Activated T-cell treated with anti-CD3 and anti-CD28 coated beads for 4 hours (primary cell): ENCODE results near the gene RPS2.
"Not testable (repeated sequence)": the region's sequence is repeated elsewhere in the genome, so short reads cannot be mapped to it uniquely, and the experiment has no call there.

Experiments
- DNase-seq: peaks from one replicate; pipeline ENCODE4 v3.0.0-alpha.2; 2020

The RPS2 gene

DNA sequence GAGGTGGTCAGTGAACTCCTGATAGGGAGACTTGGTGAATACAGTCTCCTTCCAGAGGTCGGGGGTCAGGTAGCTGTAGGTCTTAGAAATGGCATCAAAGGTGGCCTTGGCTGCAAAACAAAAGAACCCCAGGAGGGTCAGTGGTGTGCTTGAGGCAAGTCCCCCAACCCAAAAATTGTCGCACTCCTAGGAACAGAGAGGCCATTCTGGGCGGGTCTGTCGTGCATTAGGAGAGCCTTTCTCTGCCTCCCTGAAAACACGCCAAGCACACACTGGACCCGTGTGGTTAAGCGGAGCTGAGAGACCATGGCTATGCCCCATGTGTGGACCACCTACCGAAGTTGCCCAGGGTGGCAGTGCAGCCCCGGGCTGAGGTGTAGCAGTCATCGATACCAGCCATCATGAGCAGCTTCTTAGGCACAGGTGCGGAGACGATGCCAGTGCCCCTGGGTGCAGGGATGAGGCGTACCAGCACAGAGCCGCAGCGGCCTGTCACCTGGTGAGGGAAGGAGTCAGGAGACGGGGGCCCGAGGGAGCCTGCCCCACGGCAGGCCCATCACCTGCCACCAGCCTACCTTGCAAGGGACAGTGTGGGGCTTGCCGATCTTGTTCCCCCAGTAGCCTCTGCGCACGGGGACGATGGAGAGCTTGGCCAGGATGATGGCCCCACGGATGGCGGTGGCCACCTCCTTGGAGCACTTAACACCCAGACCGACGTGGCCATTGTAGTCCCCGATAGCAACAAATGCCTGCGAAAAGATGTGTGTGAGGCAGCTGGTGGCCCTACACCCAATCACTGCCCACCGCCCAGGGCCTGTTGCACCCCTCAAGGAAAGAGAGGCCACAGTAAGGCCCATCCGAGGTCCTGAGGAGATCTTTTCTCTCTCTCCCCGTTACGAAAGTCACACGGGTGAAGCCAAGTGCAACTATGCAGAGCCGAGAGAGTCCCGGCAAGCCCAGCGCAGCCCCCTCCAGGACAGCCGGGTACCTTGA lies 2.2 kb downstream of the RPS2 start:
- not testable (repeated sequence) for DNase-seq

DNA sequence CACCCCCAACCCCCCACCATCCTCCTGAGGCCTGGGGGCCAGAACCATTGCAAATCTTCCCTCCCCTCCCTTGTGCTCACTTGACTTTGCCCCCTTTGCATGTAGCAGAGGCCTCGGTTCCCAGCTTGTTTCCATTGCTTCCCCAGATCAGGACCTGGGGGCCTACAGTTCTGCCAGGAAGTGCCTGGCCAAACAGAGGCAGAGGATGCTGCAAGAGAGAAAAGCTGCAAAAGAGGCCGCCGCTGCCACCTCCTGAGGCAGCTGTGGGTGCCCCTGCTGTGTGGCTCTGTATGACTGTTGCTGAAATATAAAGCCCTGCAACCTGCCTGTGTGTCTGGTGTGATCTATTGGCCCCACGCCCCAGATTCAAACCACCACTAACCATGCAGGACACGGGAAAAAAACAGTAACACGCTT lies 3.0 kb downstream of the RPS2 start:
- DNase-seq = no peak

DNA sequence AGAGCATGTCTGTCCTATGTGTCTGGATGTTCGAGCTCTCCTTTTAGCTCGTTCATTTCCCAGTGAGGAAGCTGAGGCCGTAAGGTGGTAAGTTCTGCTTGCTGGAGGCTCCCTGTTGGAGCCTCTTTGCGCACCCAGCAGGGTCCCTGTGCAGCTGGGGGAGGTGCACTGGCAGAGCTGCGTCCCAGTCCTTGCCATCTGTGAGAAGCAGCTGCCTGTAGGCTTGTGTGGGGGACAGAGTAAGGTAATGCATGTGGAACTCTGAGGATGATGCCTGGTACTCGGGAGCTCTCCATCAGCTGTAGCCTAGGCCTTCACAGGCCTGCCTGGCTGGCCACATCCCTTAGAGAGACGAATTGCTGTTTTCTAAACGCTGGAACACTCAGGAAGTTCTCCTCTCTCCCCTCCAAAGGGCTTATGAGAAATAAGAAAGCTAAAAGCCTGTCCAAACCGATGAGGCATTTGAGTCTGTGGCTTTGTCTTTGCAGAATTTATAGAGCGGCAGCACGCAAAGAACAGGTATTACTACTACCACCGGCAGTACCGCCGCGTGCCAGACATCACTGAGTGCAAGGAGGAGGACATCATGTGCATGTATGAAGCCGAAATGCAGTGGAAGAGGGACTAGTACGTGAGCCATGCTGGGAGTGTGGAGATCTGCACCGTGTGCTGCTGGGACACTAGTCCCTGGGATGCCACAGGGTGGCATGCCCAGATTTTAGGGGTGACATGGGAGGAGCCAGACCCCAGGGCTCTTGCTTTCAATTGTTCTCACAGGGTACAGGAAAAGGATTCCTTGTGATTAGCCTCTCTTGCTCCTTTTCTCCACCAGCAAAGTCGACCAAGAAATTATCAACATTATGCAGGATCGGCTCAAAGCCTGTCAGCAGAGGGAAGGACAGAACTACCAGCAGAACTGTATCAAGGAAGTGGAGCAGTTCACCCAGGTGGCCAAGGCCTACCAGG lies 3.7 kb downstream of the RPS2 start:
- DNase-seq = no peak

DNA sequence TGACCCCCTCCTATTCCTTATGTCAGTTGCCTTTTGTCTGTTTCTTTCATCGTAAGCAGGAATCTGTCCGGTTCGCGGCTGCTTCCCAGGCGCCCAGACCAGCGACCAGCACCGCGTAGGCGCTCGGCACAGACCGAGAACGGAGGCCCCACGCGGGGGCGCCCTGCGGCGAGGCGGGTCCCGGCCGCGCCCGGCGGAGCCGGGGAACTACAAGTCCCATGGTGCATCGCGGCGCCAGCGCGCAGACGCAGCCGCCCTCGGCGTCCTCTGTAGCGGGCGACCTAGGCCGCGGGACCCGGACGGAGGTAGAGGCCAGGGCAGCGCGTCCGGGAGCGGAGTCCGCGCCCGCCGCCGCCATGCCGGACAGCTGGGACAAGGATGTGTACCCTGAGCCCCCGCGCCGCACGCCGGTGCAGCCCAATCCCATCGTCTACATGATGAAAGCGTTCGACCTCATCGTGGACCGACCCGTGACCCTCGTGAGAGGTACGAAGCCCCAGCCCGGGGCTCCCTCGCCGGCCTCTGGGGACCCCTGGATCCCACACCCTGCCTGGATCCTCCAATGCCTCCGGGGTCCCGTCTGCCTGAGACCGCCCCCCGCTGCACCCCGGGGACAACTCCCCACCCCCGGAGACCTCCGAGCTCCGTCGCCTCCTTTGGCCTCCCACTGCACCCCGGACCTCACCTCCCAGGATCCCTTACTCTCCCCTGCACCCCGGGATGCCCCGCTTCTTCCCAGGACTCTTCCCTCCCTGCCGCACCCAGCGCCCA lies 5.2 kb downstream of the RPS2 start, which contains the start of gene NDUFB10:
Gene NDUFB10 (plus strand): TSS at position 270 of the 771 bp plus-strand sequence. CDS start 87 bp downstream, at position 357.
- peak; percentile 86 for DNase-seq

DNA sequence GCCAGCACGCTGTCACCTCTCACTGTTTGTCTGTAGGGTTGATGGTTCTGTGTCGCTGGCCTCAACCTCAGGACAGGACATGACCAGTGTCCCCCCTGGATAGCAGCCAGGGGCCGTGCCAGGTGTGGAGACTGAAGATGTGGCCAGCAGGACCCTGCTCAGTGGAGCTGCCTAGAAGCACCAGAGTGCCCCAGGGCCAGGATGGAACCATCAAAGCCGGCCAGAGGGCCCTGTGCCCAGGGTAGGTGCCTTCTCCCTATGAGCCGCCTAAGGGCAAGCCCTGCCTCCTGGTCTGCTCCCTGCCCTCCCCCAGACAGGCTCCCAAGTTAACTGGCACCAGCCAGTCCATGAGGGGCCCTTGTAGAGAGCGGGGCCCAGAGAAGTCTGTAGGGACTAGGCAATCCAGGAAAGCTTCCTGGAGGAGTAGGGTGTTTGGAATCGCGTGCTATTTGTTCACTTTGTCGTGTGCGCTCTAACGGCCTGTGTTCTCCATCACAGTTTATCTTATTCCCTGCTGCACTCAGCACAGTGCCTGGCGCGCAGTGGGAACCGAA lies 5.8 kb downstream of the RPS2 start:
- no peak for DNase-seq

DNA sequence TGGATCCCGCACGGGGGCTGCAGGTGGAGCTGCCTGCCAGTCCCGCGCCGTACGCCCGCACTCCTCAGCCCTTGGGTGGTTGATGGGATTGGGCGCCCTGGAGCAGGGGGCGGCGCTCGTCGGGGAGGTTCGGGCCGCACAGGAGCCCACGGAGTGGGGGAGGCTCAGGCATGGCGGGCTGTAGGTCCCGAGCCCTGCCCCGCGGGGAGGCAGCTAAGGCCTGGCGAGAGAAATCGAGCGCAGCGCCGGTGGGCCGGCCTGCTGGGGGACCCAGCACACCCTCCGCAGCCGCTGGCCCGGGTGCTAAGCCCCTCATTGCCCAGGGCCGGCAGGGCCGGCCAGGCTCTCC lies 6.5 kb downstream of the RPS2 start:
- not testable (repeated sequence) for DNase-seq

DNA sequence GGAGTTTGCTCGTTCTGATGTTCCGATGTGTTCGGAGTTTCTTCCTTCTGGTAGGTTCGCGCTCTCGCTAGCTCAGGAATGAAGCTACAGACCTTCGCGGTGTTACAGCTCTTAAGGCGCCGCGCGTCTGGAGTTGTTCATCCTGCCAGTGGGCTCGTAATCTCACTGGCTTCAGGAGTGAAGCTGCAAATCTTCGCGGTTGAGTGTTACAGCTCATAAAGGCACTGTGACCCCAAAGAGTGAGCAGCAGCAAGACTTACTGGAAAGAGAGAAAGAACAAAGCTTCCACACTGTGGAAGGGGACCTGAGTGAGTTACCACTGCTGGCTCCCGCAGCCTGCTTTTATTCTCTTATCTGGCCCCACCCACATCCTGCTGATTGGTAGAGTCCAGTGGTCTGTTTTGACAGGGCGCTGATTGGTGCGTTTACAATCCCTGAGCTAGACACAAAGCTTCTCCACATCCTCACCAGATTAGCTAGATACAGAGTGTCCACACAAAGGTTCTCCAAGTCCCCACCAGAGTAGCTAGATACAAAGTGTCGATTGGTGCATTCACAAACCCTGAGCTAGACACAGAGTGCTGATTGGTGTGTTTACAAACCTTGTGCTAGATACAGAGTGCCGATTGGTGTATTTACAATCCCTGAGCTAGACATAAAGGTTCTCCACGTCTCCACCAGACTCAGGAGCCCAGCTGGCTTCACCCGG lies 7.0 kb downstream of the RPS2 start:
- not testable (repeated sequence) for DNase-seq

DNA sequence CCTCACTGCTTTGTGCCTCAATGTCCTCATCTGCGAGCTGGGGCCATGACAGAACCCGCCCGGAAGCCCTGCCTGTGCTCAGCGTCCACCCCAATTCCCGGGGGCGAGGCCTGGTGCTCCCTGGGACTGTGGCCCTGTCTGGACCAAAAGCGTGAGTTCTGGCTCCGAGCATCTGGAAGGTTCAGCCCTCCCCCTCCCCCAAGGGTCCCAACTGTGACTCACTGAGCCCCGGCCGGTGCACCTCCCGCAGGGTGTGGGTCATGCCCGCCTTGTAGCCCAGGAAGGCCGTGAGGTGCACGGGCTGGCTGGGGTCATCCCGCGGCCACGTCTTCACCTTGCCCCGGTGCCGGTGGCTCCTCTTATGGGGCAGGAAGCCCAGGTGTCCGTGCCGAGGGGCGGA lies 10.9 kb downstream of the RPS2 start:
- no peak for DNase-seq

DNA sequence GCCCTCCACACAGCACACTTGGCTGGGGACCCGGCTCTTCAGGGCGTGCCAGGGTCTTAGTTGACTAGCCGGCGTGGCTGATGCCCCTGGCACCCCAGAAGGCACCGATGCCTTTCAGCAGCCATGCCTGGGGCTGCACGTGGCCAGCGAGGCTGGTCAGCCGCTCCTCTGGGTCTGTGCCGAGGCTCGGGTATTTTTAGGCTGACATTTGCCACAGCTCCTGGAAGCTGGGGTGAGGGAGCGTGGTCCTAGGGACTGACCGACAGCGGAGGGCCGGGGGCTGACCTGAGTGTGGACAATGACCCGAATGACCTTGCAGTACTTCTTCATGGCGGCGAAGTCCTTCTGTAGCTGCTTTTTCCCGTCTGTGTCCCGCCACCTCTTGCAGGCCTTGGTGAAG lies 14.1 kb downstream of the RPS2 start:
- no peak for DNase-seq

DNA sequence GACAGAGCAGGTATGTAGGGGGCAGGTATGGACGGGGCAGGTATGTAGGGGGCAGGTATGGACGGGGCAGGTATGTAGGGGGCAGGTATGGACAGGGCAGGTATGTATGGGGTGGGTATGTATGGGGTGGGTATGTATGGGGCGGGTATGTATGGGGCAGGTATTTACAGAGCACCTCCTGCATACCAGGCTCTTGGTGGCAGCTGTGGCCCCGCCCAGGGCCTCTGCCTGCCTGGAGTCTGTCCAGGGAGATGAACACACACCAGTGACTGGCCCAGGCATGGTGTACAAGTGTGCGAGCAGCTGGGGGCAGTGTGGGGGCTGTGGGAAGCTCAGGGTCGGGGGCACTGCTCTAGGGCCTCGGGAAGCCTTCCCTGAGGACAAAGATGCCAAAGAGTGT lies 14.6 kb downstream of the RPS2 start:
- DNase-seq = no peak

DNA sequence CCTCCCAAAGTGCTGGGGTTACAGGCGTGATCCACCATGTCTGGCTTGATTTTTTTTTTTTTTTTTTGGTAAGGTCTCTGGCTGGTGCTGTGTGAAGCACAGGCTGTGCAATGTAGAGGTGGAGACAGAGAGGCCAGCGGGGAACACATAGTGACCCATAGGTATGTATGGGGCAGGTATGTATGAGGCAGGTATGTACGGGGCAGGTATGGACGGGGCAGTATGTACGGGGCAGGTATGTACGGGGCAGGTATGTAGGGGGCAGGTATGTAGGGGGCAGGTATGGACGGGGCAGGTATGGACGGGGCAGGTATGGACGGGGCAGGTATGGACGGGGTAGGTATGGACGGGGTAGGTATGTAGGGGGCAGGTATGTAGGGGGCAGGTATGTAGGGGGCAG lies 15.1 kb downstream of the RPS2 start:
- DNase-seq = no peak

DNA sequence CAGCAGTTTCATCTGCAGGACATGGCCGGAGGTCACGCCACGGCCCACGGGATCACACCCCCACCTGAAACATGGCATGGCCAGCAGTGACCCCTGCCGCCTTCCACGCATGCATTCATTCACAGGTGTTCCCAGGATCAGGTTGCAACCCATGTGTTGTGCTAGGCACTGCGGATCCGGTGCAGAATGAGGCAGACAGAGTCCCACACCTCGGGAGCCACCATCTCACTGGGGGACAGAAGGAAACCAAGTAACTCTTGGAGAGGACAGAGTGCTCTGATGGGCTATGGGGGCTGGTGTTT lies 17.3 kb downstream of the RPS2 start:
- DNase-seq = no peak

DNA sequence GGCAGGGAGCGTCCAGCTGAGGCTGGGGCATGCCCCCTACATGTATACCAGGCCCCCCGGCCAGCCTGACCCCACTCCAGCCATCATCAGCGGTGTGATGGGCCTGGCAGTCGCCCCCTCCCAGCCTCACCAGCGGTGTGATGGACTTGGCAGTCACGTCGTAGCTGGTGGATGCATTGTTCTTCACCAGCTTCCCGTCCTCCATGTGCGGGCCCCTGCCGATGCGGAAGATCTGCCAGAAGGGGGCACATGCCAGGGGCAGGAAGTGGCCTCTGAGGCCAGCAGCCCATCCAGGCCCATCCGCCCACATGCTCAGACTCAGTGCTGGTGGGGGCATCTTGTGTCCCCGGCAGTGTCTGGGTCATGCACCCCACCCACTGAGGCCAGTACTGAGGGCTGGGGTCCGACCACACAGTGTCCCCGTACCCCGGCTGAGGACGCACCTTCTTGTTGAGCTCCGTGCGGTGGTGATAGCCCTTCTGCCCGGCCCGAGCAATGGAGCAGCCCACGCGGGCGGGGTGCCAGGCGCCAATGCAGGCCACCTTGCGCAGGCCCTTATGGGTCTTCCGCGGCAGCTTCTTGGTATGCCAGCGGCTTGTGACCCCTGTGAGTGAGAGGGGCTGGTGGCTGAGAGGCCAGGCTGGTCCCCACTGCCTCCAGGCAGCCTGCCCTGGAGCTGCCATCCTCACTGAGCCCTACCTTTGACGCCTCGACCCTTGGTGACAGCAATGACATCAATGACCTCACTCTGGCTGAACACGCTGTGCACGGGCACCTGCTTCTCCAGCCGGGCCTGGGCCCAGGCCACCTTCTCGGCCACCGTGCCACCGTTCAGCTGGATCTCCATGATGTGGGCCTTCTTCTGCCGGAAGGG lies 17.9 kb downstream of the RPS2 start:
- no peak for DNase-seq

DNA sequence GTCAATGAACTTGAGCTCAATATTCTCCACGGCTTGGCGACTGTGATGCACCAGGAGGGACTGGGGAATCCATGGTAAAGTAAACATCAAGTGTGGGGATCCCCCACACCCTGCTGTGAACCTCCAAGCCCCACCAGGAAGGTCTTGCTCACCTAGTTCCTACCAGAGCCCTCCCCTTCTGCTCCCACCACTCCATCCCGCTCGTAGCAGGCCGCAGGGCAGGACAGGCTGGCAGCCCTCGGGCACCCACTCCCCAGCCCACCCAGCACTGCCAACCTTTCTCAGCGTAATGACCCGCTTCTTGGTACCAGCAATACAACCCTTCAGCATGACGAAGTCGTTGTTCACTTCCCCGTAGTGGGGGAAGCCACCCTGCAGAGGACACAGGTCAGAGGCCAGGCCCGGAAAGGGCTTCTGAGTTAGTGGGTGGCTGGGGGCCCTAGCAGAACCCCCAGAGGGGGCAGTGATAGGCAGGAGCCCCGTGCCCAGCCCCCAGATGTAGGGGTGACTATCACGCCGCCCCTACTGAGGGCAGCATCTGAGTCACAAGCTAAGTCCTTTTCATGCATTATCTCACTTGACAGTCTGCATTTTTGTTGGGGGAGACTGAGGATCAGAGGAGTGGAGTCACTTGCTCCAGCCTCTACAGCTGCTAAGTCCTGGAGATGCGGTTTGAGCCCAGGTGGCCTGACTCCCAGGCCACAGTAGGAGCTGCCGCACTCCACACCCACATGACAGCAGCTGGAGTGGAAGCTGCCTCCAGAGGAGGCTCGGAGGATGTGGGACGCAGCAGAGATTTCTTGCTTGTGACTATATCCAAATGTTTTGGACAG lies 18.9 kb downstream of the RPS2 start:
- no peak for DNase-seq

DNA sequence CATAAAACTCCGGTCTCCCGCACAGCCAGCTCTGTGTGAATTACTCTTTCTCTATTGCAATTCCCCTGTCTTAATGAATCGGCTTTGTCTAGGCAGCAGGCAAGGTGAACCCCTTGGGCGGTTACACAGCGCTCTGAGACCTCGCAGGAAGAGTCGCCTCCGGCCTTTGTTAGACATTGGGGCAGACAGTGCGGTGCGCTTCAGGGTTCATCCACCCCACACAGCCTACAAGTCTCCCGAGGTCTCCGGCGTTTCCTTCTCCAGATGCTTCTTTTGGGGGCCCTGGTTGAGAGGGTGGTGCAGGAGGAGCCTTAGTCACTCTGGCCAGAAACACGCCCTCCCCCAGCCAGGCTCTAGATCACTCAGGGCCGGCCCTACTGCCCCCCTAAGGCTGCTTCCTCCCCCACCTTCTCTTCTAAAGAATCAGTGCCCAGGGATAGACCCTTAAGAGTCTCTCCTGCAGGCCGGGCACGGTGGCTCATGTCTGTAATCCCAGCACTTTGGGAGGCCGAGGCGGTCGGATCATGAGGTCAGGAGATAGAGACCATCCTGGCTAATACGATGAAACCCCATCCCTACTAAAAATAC lies 19.9 kb downstream of the RPS2 start:
- DNase-seq = no peak

DNA sequence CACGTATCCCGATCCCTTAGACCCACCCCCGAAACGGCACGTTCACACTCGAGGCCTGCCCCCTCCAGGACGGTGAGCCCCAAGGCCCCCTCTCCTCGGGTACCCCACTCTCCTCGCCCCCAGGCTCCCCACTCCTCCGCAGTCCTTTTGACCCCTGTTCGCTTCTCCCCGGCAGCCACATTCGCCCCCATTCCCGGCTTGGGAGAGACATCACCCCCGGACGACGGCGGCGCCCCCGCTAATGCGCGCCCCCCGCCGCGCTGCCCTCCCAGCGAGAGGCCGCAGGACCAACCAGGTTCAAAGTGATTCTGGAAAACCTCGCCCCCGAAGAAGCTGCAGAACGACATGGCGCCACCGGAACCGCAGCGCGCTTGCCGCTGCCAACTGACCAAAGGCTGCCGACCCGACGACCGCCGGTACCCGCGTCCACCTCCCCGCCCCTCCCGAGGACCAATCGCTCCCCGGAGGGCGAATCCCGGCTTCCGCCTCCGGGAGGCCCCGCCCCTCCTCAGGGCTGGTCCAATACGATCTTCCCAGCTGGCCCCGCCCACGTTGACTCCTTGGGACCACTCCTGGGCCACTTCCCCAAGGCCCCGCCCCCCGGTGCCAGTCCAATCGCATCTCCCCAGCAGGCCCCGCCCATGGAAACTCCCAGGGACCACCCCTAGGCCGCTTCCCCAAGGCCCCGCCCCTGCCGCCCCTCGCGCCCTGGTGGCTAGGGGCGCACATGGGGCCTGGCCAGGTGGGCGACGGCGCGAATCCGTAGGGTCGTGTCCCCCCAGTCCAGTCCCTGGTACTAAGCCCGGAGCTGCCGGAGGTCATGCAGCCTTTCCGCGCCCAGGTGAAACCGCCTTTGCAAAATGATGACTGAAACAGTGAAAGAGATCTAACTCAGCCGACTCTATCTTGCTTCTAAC lies 21.6 kb downstream of the RPS2 start, which contains the start of gene MSRB1:
Gene MSRB1 (minus strand): TSS at position 390 of the 917 bp plus-strand sequence. CDS start 43 bp downstream, at position 347.
- DNase-seq = peak; percentile 98

DNA sequence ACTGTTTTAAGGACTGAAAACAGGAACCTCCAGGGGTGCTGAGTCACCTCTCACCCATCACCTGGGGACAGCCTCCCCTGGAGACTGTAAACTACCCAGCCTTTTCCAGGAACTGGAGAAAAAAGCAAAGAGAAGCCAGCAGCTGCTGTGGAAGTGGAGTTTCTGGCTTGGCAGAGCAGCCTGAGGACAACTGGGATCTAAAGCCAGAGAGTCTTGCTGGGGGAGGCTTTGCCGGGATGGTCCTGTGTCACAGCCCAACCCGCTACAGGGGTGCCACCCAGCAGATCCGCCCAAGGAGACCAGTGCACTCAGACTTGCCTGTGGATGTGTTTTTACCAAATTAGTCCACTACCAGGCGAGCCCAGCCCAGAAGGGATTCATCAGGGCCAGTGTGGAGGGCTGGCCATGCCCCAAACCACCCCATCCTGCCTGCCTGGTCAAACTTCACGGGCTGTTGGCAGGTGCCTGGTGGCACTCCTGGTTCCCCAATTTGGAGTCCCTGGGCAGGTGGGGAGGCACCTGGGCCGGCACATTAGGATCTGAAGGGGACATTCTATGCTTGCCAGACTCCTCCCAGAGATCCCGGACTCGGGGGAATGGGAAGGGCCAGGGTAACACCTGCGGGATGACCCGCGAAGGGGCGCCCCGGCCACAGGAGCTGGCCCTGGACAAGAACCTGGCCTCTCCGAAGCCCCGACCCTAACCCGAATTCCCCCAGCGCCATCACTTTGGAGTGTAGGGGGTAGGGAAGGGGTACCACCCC lies 22.4 kb downstream of the RPS2 start:
- no peak for DNase-seq
